ENCODE measurements around the gene FYB1.

GRCh38 chr5:39157701-39158100, 61.7 kb downstream of the FYB1 start:
- no peak for TF ChIP-seq CTCF (conservative IDR thresholded peaks at IDR 0.05; ENCODE audit: low read depth in 2 of 2)
- TF ChIP-seq NANOG (IDR thresholded peaks at IDR 0.05; ENCODE audit: borderline replicate concordance), result no peak
- no peak for TF ChIP-seq EZH2 (IDR thresholded peaks at IDR 0.05; ENCODE audit: low read depth, unreplicated experiment)
- TF ChIP-seq EZH2phosphoT487 (IDR thresholded peaks at IDR 0.05; ENCODE audit: unreplicated experiment), result no peak
- no peak for TF ChIP-seq REST (IDR thresholded peaks at IDR 0.05; ENCODE audit: unreplicated experiment)

Data from GM23338 (cell line).